Mucosa of stomach (tissue), 1 donor: ENCODE measurements around the gene CD101.

Experiments used
- H3K27me3 ChIP-seq: one replicate; pipeline ENCODE4 v1.7.0; 2013; ENCODE audit warnings: mild to moderate bottlenecking, low read length; ENCODE audit not compliant: control insufficient read depth, insufficient read depth
- H3K36me3 ChIP-seq: one replicate; pipeline ENCODE4 v1.7.0; 2013; ENCODE audit warnings: low read length; ENCODE audit not compliant: control insufficient read depth, insufficient read depth
- H3K4me1 ChIP-seq: one replicate; pipeline ENCODE4 v1.7.0; 2013; ENCODE audit warnings: mild to moderate bottlenecking, low read length; ENCODE audit not compliant: control insufficient read depth, insufficient read depth
- H3K4me3 ChIP-seq: one replicate; pipeline ENCODE4 v1.7.0; 2013; ENCODE audit warnings: low read length
- H3K9ac ChIP-seq: one replicate; pipeline ENCODE4 v1.7.0; 2013; ENCODE audit warnings: mild to moderate bottlenecking, low read length, moderate library complexity
- H3K9me3 ChIP-seq: one replicate; pipeline ENCODE4 v1.7.0; 2013; ENCODE audit warnings: mild to moderate bottlenecking, low read length, moderate library complexity; ENCODE audit not compliant: control insufficient read depth
- donor health status: Pancreatic carcinoma.

CD101 gene

DNA sequence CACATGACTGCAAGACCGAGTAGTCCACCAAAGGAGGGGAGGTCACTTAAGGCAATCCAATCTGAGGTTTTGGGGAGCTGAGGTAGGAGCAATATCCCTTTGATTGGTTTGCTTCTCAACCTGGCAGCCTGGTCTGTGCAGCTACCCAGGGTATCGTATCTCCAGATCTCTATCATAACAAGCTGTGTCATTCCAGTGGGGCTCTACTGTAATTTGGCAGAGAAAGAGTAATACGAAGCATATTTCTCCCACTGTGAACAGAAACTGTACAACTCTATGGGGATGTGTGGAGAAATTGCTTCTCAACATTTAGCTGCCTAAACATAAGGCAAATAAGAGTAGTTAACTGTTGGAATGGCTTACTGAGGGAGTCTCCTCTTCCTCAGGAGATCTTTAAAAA is 20.6 kb downstream of the CD101 start:
- Histone ChIP-seq H3K9me3 (no peaks in the 10 kb centered on the region), H3K9ac (no peak overlapping the region), H3K27me3 (no peaks in the 10 kb centered on the region), H3K4me3 (no peak overlapping the region), H3K4me1 (no peaks in the 10 kb centered on the region), H3K36me3 (no peaks in the 10 kb centered on the region)

DNA sequence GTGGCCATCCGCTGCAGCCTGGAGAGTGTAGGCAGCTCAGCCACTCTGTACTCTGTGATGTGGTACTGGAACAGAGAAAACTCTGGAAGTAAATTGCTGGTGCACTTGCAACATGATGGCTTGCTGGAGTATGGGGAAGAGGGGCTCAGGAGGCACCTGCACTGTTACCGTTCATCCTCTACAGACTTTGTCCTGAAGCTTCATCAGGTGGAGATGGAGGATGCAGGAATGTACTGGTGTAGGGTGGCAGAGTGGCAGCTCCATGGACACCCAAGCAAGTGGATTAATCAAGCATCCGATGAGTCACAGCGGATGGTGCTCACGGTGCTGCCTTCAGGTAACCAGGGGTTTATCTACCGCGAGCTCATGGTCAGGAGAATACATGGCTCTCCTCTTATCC is 24.0 kb downstream of the CD101 start:
- H3K9ac ChIP-seq, result no peak overlapping the region
- no peaks in the 10 kb centered on the region for H3K27me3 ChIP-seq
- H3K36me3 ChIP-seq, result no peaks in the 10 kb centered on the region
- no peak overlapping the region for H3K4me3 ChIP-seq
- no peaks in the 10 kb centered on the region for H3K9me3 ChIP-seq
- no peaks in the 10 kb centered on the region for H3K4me1 ChIP-seq

DNA sequence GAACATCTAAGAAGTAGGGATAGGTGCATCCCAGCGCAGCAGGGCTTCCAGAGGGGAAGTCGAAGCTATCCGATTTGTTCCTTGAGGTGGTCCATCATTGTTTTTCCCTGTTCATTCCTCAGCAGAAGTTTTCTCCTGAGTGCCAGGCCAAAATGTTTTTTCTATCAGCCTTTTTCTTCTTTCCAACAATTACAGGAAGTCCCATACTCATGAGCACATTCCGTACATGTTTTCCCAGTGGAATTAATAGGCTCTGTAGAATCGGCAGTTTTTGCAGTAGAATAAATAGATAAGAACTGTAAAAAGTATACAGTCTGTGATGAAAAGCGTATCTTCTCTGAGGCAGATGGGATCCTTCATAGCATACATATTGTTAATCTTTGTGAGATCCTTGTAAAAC is 24.8 kb downstream of the CD101 start:
- H3K27me3 ChIP-seq, result no peaks in the 10 kb centered on the region
- no peak overlapping the region for H3K9ac ChIP-seq
- no peaks in the 10 kb centered on the region for H3K4me1 ChIP-seq
- H3K4me3 ChIP-seq, result no peak overlapping the region
- H3K9me3 ChIP-seq, result no peaks in the 10 kb centered on the region
- H3K36me3 ChIP-seq, result no peaks in the 10 kb centered on the region

DNA sequence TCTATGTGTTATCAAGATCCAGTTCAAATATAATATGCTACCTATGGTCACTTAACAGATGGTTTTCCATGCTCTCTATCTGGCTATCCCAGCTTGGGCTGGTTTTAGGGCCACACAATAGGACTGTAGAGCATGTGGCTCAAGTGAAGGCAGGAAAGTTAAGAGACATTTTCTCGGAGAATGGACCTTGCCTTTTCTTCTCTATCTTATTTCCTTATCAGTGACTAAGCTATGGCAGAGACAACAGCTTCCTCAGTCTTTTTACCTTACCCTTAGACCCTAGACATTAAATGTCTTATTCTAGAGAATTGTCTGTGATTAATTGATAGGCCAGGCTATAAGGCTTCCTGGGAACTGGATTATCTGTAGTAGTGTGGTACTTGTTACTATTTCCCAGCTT is 28.1 kb downstream of the CD101 start:
- no peaks in the 10 kb centered on the region for H3K9me3 ChIP-seq
- H3K9ac ChIP-seq, result no peak overlapping the region

DNA sequence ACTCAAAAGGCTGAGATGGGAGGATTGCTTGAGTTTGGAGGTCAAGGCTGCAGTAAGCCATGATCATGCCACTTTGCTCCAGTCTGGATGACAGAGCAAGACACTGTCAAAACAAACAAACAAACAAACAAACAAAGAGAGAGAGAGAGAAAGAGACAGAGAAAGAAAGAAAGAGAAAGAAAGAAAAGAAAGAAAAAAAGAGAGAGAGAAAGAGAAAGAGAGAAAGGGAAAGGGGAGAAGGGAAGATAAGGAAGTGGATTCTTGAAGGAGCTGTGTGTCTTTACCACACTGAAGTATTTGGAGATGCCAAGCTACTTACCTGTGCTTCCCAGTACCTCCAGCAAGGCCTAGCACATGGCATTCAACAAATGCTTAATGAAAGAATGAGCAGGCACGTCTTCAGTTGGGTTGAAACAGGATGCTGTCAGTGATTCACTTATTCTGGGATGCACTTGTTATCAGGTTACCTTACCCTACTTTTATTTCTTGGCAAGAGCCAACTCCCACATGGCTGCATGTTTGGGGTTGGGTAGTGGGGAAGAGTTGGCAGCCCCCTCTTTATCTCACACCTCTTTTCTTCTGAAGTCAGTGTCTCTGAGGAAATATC is 28.8 kb downstream of the CD101 start:
- Histone ChIP-seq H3K9ac (no peak overlapping the region), H3K4me3 (no peak overlapping the region), H3K4me1 (no peaks in the 10 kb centered on the region), H3K9me3 (no peaks in the 10 kb centered on the region), H3K27me3 (no peaks in the 10 kb centered on the region), H3K36me3 (no peaks in the 10 kb centered on the region)

More for the DNA sequence above, 28.1 kb downstream of the CD101 start:
- H3K4me1 ChIP-seq, result no peaks in the 10 kb centered on the region
- H3K4me3 ChIP-seq, result no peak overlapping the region
- H3K36me3 ChIP-seq, result no peaks in the 10 kb centered on the region
- no peaks in the 10 kb centered on the region for H3K27me3 ChIP-seq

DNA sequence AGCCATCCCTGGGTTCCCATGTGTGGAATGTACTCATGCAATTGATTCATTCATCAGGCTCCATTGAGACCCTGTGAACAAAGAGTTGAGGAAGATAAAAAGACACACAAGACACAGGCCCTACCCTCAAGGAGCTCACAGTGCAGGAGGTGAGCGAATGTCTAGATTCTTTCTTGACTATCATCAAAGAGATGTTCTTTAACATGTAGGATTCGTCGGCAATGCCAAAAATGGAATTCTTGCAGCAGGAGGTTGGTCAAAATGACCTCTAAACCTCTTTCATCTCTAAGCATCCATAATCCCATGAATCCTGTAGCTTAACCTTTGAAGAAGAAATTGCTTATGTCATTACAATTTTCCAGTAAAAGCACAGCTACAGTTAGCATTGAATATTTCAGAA is 30.7 kb downstream of the CD101 start:
- Histone ChIP-seq H3K9me3 (no peaks in the 10 kb centered on the region), H3K9ac (no peak overlapping the region), H3K4me1 (no peaks in the 10 kb centered on the region), H3K27me3 (no peaks in the 10 kb centered on the region), H3K36me3 (no peaks in the 10 kb centered on the region), H3K4me3 (no peak overlapping the region)

DNA sequence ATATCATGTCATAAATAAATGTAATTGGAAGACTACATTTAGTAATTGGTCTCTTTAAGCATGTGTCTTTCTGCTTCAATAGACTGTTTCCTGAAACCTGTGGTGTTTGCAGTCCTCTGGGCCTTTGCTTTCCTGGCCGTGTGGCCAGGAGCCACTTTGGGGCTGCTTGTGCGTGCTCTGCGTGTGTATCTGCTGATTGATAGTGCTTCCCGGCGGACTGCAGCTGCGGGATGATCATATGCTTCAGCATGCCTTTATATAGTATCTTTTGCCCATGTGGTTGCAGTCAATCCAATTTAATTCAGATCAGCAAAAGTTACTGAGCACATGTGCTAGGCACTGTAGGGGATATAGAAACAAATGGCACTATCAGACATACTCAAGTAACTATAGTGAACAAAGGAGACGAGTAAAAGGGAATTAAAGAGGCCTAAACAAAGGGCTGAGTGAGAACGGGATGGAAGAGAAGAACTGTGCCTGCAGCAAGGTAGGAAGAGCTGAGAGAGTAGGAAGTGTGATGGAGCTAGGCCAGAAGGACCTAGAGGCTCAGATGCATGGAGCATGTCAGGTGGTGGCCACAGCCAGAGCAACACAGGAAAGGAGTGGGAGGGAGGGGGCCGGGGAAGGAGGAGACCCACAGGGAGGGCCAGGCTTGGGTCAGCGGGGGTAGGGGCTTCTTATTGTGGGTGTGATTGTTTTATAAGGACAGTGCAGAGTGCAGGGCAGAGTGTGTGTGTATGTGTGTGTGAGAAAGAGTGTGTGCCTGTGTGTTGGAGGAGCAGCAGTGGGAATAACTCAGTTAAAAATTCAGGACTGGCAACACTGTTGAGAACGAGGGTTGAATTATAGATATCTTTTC is 31.4 kb downstream of the CD101 start:
- Histone ChIP-seq H3K4me1 (no peaks in the 10 kb centered on the region), H3K27me3 (no peaks in the 10 kb centered on the region), H3K4me3 (no peak overlapping the region), H3K9me3 (no peaks in the 10 kb centered on the region), H3K36me3 (no peaks in the 10 kb centered on the region), H3K9ac (no peak overlapping the region)

DNA sequence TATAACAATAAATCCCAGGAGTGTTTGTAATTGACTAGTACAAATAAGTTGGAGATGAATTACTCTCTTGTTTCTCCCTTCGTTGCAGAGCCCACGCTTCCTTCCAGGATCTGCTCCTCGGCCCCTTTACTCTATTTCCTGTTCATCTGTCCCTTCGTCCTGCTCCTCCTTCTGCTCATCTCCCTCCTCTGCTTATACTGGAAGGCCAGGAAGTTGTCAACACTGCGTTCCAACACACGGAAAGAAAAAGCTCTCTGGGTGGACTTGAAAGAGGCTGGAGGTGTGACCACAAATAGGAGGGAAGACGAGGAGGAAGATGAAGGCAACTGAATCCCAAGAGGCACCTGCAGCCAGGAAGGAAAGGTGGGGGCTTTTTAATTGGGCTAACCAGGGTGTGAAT is 32.2 kb downstream of the CD101 start:
- Histone ChIP-seq H3K9me3 (no peaks in the 10 kb centered on the region), H3K27me3 (no peaks in the 10 kb centered on the region), H3K36me3 (no peaks in the 10 kb centered on the region), H3K4me1 (no peaks in the 10 kb centered on the region), H3K9ac (no peak overlapping the region), H3K4me3 (no peak overlapping the region)

DNA sequence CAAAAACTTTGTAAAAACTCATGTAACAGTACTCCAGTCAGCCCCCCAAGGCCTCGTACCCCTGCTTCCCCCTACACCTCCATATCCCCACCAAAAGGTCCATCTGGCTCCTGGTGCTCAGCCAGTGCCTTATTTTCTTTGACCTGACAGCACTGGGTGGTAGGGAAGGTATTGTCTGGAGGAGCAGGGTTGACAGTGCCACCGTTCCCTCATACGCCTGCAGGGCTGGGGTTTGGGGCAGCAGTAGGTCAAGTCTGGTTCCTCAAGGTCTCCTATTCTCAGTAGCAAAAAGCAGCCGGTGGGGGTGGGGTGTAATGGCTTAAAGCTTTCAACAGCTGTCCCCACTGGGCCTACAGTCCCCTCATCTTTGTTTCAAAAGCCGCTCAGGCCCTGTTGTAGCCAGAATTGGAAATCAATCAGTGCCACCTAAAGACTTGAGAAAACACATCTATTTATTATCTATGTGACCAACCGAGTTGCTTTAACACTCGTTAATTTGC is 33.3 kb downstream of the CD101 start:
- H3K9me3 ChIP-seq, result no peaks in the 10 kb centered on the region
- H3K27me3 ChIP-seq, result no peaks in the 10 kb centered on the region
- H3K9ac ChIP-seq, result no peak overlapping the region
- H3K36me3 ChIP-seq, result no peaks in the 10 kb centered on the region
- H3K4me3 ChIP-seq, result no peak overlapping the region
- no peaks in the 10 kb centered on the region for H3K4me1 ChIP-seq

DNA sequence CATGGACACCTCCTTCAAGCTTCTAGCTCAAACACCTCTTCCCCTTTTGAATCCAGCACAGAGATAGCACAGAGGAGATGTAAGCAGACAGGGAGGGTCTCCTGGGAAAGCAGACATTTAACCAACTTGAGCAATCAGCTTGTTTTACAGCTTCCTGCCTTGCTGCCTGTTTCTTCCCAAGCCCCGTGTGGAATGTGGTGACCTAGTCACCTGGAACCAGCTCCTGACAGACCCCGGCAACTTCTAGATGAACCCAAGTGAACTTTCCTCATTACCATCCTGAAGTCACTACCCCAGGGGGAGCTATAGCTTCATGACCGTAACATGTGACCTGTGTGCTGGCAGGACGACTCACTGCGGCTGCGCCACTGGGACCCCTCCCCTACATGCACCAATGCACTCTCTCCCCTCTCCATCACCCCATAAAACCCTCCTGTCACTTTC is 34.5 kb downstream of the CD101 start:
- no peaks in the 10 kb centered on the region for H3K27me3 ChIP-seq
- H3K9me3 ChIP-seq, result no peaks in the 10 kb centered on the region
- H3K9ac ChIP-seq, result no peak overlapping the region
- no peaks in the 10 kb centered on the region for H3K36me3 ChIP-seq
- no peaks in the 10 kb centered on the region for H3K4me1 ChIP-seq
- no peak overlapping the region for H3K4me3 ChIP-seq

DNA sequence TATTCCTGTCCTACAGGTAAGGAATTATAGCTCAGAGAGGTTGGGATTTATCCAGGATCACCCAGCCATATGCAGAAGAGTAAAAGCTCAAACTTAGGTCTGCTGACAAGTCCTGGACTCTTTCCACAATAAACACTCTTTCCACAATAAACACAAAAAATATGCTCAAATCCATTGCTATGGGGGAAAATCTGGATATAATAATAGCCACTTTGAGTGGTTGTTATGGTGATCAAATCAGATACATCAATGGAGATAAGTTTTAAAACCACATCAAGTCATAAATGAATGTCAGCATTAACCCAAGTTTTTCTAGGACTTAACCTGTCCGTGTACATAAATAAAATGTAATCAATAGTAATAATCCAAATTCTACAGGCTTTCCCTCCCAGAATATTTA is 36.2 kb downstream of the CD101 start:
- Histone ChIP-seq H3K27me3 (no peaks in the 10 kb centered on the region), H3K4me3 (no peak overlapping the region), H3K36me3 (no peaks in the 10 kb centered on the region), H3K4me1 (no peaks in the 10 kb centered on the region), H3K9me3 (no peaks in the 10 kb centered on the region), H3K9ac (no peak overlapping the region)

DNA sequence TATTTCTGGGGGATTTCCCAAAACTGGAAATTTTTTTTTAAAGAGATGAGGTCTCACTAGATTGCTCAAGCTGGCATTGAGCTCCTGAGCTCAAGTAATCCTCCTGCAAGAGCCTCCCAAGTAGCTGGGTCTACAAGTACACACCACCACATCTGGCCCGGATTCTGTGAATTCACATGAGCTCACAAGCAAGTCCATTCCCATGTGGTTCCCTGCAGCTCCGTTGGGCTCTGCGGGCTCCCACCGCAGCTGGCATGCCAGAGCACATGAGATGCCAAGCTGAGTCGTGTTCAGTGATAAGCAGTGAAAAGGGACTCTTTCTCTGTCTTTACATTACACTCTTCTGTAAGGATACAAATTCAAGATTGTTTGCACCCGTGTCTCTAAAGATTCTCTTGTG is 36.7 kb downstream of the CD101 start:
- no peak overlapping the region for H3K9ac ChIP-seq
- no peaks in the 10 kb centered on the region for H3K27me3 ChIP-seq
- H3K9me3 ChIP-seq, result no peaks in the 10 kb centered on the region
- no peaks in the 10 kb centered on the region for H3K36me3 ChIP-seq
- H3K4me1 ChIP-seq, result no peaks in the 10 kb centered on the region
- H3K4me3 ChIP-seq, result no peak overlapping the region
